Smooth muscle cell (in vitro differentiated cells): ENCODE results near the gene KRT77. TPM values are rescaled to one million over a fixed set of nuclear protein-coding genes. Genes with fewer than 3 reads are reported as not detected.

Source experiments
- DNase-seq: peaks from one replicate; lab custom pipeline; 2025; ENCODE audit not compliant: unreplicated experiment; lab: John Stamatoyannopoulos, UW
- H2AFZ ChIP-seq: fragments of 200-600 bp; sonication (generic); 2 replicates; pipeline ENCODE4 v1.6.0; 2016; ENCODE audit warnings: antibody characterized with exemption, low read depth, mild to moderate bottlenecking
- H3F3A ChIP-seq: fragments of 200-600 bp; sonication (generic); 2 replicates; pipeline ENCODE4 v1.6.0; 2017; ENCODE audit warnings: antibody characterized with exemption, low read depth
- H3K27ac ChIP-seq: fragments of 200-600 bp; sonication (generic); 2 replicates; pipeline ENCODE4 v1.5.1; 2016; ENCODE audit warnings: low read depth, mild to moderate bottlenecking
- H3K27me3 ChIP-seq: fragments of 200-600 bp; sonication (generic); 2 replicates; pipeline ENCODE4 v1.6.1; 2016; ENCODE audit warnings: low read depth, mild to moderate bottlenecking
- H3K36me3 ChIP-seq: fragments of 200-600 bp; sonication (generic); 2 replicates; pipeline ENCODE4 v1.5.1; 2016; ENCODE audit warnings: low read depth
- H3K4me1 ChIP-seq: fragments of 200-600 bp; sonication (generic); 2 replicates; pipeline ENCODE4 v1.5.1; 2016; ENCODE audit warnings: low read depth
- H3K4me2 ChIP-seq: fragments of 200-600 bp; sonication (generic); 2 replicates; pipeline ENCODE4 v1.6.0; 2016; ENCODE audit warnings: mild to moderate bottlenecking
- H3K4me3 ChIP-seq: fragments of 200-600 bp; sonication (generic); 2 replicates; pipeline ENCODE4 v1.5.1; 2016; ENCODE audit warnings: mild to moderate bottlenecking
- H3K79me2 ChIP-seq: fragments of 200-600 bp; sonication (generic); 2 replicates; pipeline ENCODE4 v1.6.0; 2016; ENCODE audit warnings: low read depth, mild to moderate bottlenecking
- H3K9ac ChIP-seq: fragments of 200-600 bp; sonication (generic); 2 replicates; pipeline ENCODE4 v1.6.0; 2016; ENCODE audit warnings: low read depth
- H3K9me3 ChIP-seq: fragments of 200-600 bp; sonication (generic); replicated peaks from 2 replicates; pipeline ENCODE4 v1.5.1; 2016; ENCODE audit warnings: low read depth
- H4K20me1 ChIP-seq: fragments of 200-600 bp; sonication (generic); 2 replicates; pipeline ENCODE4 v1.6.0; 2016; ENCODE audit warnings: low read depth
- WGBS: methylation state at CpG from one replicate; pipeline ENCODE4 v1.1.7; 2016; ENCODE audit warnings: low lambda C conversion rate; 5-methylcytosine and 5-hydroxymethylcytosine counted together
- polyA plus RNA-seq: library from polyadenylated mRNA; unstranded; fragments of >200 nt; fragmentation: Nextera tagmentation; extraction: Ambion mirVana; gene quantifications from 2 replicates; pipeline ENCODE4 v1.2.1, GENCODE V29; 2016
- total RNA-seq: library from RNA; depleted of rRNA; stranded (reverse); fragments of >200 nt; gene quantifications from 2 replicates; pipeline ENCODE4 v1.2.3, GENCODE V29; 2014
- TF ChIP-seq, protein P1 (sequence below): fragments of 200-600 bp; sonication (generic); IDR thresholded peaks from 2 replicates; pipeline ENCODE4 v1.5.1; 2017; ENCODE audit warnings: borderline replicate concordance, mild to moderate bottlenecking, antibody characterized with exemption; ENCODE audit not compliant: insufficient read depth, poor library complexity, severe bottlenecking

Gene KRT77
- total and polyA plus RNA-seq, 2 experiments from 2014 or later, result 3.8 TPM; not detected in 1

DNA sequence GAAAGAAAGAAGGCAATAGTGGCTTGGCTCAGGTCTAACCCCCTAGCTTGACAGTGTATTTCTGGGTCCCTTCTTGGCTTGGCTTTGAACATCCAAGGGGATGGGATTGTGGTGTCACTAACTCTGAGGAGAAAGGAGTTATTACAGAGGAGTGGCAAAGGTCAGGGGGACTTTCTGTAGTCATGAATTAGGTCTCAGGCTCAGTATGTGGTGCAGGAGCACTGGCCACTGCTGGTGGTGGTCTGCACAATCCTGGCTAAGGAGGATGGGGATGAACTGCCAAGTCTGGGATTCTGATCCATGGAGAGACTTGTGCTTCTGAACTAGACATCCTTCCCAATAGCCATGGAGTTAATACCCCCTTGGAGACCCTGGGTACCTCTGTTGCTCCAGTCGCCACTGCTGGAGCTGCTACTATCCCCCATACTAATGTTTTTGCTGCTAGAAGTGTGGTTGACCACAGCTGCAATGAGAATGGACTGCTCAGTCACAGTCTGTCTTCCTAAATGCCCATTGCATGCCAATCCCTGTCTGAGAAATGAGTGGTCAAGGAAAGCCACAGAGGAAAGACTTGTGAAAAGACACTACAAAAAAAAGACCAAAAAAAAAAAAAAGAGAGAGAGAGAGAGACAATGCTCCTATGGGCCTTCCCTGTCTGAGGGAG is 41.3 kb upstream of the KRT77 start:
- 36% methylated on average over 1 of the region's 1 CpG for WGBS
- no peak overlapping the region for H3K27ac ChIP-seq
- H3K79me2 ChIP-seq, result no peaks in the 10 kb centered on the region
- H3K4me2 ChIP-seq, result no peak overlapping the region
- no peaks in the 10 kb centered on the region for H4K20me1 ChIP-seq
- peaks cover 40% of the 10 kb centered on the region for H3K27me3 ChIP-seq
- TF ChIP-seq, protein P1, sequence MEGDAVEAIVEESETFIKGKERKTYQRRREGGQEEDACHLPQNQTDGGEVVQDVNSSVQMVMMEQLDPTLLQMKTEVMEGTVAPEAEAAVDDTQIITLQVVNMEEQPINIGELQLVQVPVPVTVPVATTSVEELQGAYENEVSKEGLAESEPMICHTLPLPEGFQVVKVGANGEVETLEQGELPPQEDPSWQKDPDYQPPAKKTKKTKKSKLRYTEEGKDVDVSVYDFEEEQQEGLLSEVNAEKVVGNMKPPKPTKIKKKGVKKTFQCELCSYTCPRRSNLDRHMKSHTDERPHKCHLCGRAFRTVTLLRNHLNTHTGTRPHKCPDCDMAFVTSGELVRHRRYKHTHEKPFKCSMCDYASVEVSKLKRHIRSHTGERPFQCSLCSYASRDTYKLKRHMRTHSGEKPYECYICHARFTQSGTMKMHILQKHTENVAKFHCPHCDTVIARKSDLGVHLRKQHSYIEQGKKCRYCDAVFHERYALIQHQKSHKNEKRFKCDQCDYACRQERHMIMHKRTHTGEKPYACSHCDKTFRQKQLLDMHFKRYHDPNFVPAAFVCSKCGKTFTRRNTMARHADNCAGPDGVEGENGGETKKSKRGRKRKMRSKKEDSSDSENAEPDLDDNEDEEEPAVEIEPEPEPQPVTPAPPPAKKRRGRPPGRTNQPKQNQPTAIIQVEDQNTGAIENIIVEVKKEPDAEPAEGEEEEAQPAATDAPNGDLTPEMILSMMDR, result no peak
- H3K9me3 ChIP-seq, result no peaks in the 10 kb centered on the region
- no peak for DNase-seq
- H3K9ac ChIP-seq, result no peak overlapping the region
- H3F3A ChIP-seq, result no peaks in the 10 kb centered on the region
- H2AFZ ChIP-seq, result no peak overlapping the region
- H3K4me3 ChIP-seq, result no peak overlapping the region
- no peaks in the 10 kb centered on the region for H3K4me1 ChIP-seq
- no peaks in the 10 kb centered on the region for H3K36me3 ChIP-seq

DNA sequence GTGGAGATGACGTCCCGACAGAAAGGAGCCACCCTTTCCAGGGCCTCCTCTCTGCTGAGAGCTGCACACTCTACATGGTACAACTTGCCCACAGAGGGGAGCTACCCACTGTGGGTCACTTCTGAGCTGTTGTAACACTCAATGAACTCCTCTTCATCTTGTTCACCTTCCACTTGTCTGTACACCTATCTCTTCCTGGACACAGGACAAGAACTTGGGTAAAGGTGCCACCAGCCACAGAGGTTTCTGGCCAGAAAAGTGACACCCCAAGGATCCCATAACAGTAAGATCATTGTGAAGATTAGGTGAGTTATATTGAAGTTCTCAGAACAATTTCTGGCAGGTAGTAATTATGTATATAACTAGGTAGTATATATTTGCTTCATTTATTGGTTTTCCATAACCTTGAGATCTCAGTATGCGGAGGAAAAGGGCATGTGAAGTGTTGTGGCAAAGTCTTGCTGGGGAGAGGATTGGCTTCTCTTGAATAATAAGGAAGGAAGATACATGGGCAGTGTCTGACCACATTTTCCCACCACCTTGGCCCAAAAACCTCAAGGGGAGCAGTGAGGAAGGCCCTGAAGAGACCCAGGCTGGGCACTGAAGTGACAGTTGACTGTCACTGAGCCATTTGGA is 39.6 kb upstream of the KRT77 start:
- Histone ChIP-seq H3F3A (no peaks in the 10 kb centered on the region), H3K4me3 (no peak overlapping the region), H3K27ac (no peak overlapping the region), H2AFZ (no peak overlapping the region), H3K79me2 (no peaks in the 10 kb centered on the region), H4K20me1 (no peaks in the 10 kb centered on the region), H3K36me3 (no peaks in the 10 kb centered on the region), H3K4me1 (no peaks in the 10 kb centered on the region), H3K4me2 (no peak overlapping the region), H3K9ac (no peak overlapping the region), H3K27me3 (peaks cover 29% of the 10 kb centered on the region), H3K9me3 (no peaks in the 10 kb centered on the region)
- DNase-seq, result no peak
- WGBS, result 83% methylated on average over 3 of the region's 3 CpGs
- TF ChIP-seq, protein P1, result no peak

DNA sequence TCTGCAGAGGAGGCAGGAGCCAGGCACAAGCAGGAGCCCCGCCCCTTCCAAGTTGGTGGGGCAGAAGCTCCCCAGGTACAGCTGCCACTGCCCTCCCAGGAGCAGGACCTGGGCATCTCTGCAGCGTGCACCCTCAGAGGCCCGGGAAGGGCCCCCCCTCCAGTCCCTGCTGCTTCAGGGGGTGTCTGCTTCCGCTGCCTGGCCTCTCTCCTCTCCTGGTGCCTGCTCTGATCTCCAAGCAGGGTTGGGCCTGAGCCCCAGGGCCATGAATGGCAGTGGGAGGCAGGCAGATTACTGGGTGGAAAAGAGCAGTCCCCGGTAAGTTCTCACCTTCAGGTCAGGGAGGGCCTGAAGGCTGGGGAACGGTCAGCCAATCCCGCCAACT is 38.9 kb upstream of the KRT77 start:
- 74% methylated on average over 7 of the region's 7 CpGs for WGBS

More for the DNA sequence above, 38.9 kb upstream of the KRT77 start:
- H3K9ac ChIP-seq, result no peak overlapping the region
- no peak overlapping the region for H2AFZ ChIP-seq
- no peaks in the 10 kb centered on the region for H3K4me1 ChIP-seq
- peaks cover 25% of the 10 kb centered on the region for H3K27me3 ChIP-seq
- H3K79me2 ChIP-seq, result no peaks in the 10 kb centered on the region
- H3K36me3 ChIP-seq, result no peaks in the 10 kb centered on the region
- DNase-seq, result no peak
- H3K9me3 ChIP-seq, result no peaks in the 10 kb centered on the region
- no peaks in the 10 kb centered on the region for H4K20me1 ChIP-seq
- no peak overlapping the region for H3K4me3 ChIP-seq
- H3K4me2 ChIP-seq, result no peak overlapping the region
- TF ChIP-seq, protein P1, result no peak
- no peaks in the 10 kb centered on the region for H3F3A ChIP-seq
- H3K27ac ChIP-seq, result no peak overlapping the region
